PC-9 (cell line): ENCODE data around the gene IL16. TPM values are rescaled to one million over a fixed set of nuclear protein-coding genes. Genes with fewer than 3 reads are reported as not detected.
A peak's percentile ranks its signal among the peaks of the same experiment; 100 is the strongest.

ENCODE experiments used
- BruUV-seq: library from RNA; stranded (reverse); fragments of 400-500 nt; replicated peaks from 2 replicates; lab custom pipeline; 2021; lab: Mats Ljungman, UMichigan
- CTCF ChIA-PET: fragments of 300-600 bp; sonication (Branson Sonifier 250); formaldehyde crosslinking; loops from one replicate; lab custom pipeline; 2022; ENCODE audit warnings: antibody characterized with exemption; lab: Charles Lee
- POLR2A ChIA-PET: fragments of 300-600 bp; sonication (Branson Sonifier 250); formaldehyde crosslinking; loops from one replicate; lab custom pipeline; 2022; ENCODE audit warnings: antibody characterized with exemption; ENCODE audit not compliant: unreplicated experiment; lab: Charles Lee
- DNase-seq, 2 experiments: peaks; one replicate each; pipeline versions ENCODE4 v3.0.0 to v3.0.0-alpha.2; 2015 to 2022; ENCODE audit warnings: mixed read lengths in 1 of 2
- H2AFZ ChIP-seq: fragments of 200-600 bp; sonication (generic); 2 replicates; pipeline ENCODE4 v1.8.1; 2017; ENCODE audit warnings: antibody characterized with exemption
- H3F3A ChIP-seq: fragments of 200-600 bp; sonication (generic); 2 replicates; pipeline ENCODE4 v1.8.1; 2017; ENCODE audit warnings: antibody characterized with exemption, mild to moderate bottlenecking, low read depth; ENCODE audit not compliant: insufficient read depth
- H3K27ac ChIP-seq: fragments of 200-600 bp; sonication (generic); 2 replicates; pipeline ENCODE4 v1.6.1; 2016; ENCODE audit warnings: mixed run types
- H3K27me3 ChIP-seq: fragments of 200-600 bp; sonication (generic); 2 replicates; pipeline ENCODE4 v1.6.1; 2016; ENCODE audit warnings: low read depth, mixed run types; ENCODE audit not compliant: insufficient read depth
- H3K36me3 ChIP-seq: fragments of 200-600 bp; sonication (generic); 2 replicates; pipeline ENCODE4 v1.6.1; 2016; ENCODE audit warnings: low read depth, mixed run types
- H3K4me1 ChIP-seq: fragments of 200-600 bp; sonication (generic); replicated peaks from 2 replicates; pipeline ENCODE4 v1.6.1; 2016; ENCODE audit warnings: mixed run types; ENCODE audit not compliant: insufficient read depth
- H3K4me2 ChIP-seq: fragments of 200-600 bp; sonication (generic); 2 replicates; pipeline ENCODE4 v1.6.1; 2017; ENCODE audit warnings: mixed run types
- H3K4me3 ChIP-seq: fragments of 200-600 bp; sonication (generic); 2 replicates; pipeline ENCODE4 v1.6.1; 2016; ENCODE audit warnings: mixed run types
- H3K79me2 ChIP-seq: fragments of 200-600 bp; sonication (generic); 2 replicates; pipeline ENCODE4 v1.6.1; 2017; ENCODE audit warnings: low read depth, mixed run types
- H3K9me2 ChIP-seq: fragments of 200-600 bp; sonication (generic); 2 replicates; pipeline ENCODE4 v1.8.1; 2017; ENCODE audit warnings: mild to moderate bottlenecking; ENCODE audit not compliant: insufficient read depth
- H3K9me3 ChIP-seq: fragments of 200-600 bp; sonication (generic); 2 replicates; pipeline ENCODE4 v1.8.1; 2016; ENCODE audit warnings: low read depth; ENCODE audit not compliant: insufficient read depth
- H4K20me1 ChIP-seq: fragments of 200-600 bp; sonication (generic); 2 replicates; pipeline ENCODE4 v1.8.1; 2017; ENCODE audit not compliant: insufficient read depth
- CTCF ChIP-seq: fragments of 200-600 bp; sonication (generic); conservative IDR thresholded peaks from 2 replicates; pipeline ENCODE4 v1.6.1; 2017; ENCODE audit warnings: mixed run types, antibody characterized with exemption, mild to moderate bottlenecking, moderate library complexity
- EZH2 ChIP-seq: fragments of 200-600 bp; sonication (generic); IDR thresholded peaks from 2 replicates; pipeline ENCODE4 v1.8.0; 2017; ENCODE audit warnings: antibody characterized with exemption, low read depth
- intact Hi-C: fragments of 100-400 bp; cut with micrococcal nuclease; formaldehyde crosslinking; loops from one replicate; pipeline ENCODE4 v1.10.0; 2022; ENCODE audit not compliant: unreplicated experiment
- total RNA-seq: library from RNA; stranded (reverse); gene quantifications from 2 replicates; pipeline ENCODE4 v1.2.3, GENCODE V29; 2021

IL16 gene
- total RNA-seq, 1 experiment from 2014 or later, result 0.50 TPM

DNA sequence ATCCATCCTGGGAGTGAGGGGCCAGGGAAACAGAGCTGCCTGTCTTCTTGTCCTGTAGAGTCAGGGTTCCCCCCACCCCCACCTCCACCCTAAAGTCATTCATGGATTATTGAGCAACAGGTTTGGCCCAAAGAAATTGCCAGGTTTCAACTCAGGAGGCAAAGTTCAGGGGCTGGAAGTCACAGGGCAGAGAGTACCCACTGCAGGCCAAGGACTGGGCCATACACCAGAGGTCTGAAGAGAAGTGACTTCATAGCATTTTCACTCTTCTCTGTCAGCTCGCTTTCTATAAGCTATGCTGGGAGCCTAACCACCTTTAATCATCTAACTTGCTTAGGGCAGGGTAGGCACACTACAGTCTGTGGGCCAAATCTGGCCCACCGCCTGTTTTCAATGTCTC is 77.2 kb downstream of the IL16 start:
- Histone ChIP-seq H3K9me2 (no peaks in the 10 kb centered on the region), H3K36me3 (no peaks in the 10 kb centered on the region), H3K79me2 (no peaks in the 10 kb centered on the region), H3K9me3 (no peaks in the 10 kb centered on the region), H3K4me3 (no peak overlapping the region), H3K27ac (no peak overlapping the region), H3K27me3 (peaks cover 45% of the 10 kb centered on the region), H3K4me2 (no peak overlapping the region), H2AFZ (no peak overlapping the region), H4K20me1 (no peaks in the 10 kb centered on the region), H3F3A (no peaks in the 10 kb centered on the region), H3K4me1 (no peaks in the 10 kb centered on the region)
- no peak for TF ChIP-seq CTCF
- TF ChIP-seq EZH2, result no peak
- intact Hi-C loops, result no loop called here
- ChIA-PET POLR2A (no interaction called here), CTCF (interaction anchor here (0.6 kb wide), 1 partner anchor 167 kb away, joined by 9 read pairs; no protein-coding TSS in a partner anchor)
- no peak for DNase-seq
- BruUV-seq, result no TSS peak

- Histone ChIP-seq H4K20me1 (no peaks in the 10 kb centered on the region), H3K9me2 (no peaks in the 10 kb centered on the region), H3K27me3 (peaks cover 41% of the 10 kb centered on the region), H3K79me2 (no peaks in the 10 kb centered on the region), H3K4me2 (no peak overlapping the region), H3F3A (no peaks in the 10 kb centered on the region), H3K4me1 (no peaks in the 10 kb centered on the region), H3K4me3 (no peak overlapping the region), H3K9me3 (no peaks in the 10 kb centered on the region), H3K27ac (no peak overlapping the region), H3K36me3 (no peaks in the 10 kb centered on the region), H2AFZ (no peak overlapping the region)
- TF ChIP-seq EZH2, result no peak
- no TSS peak for BruUV-seq
- intact Hi-C loops, result no loop called here
- POLR2A ChIA-PET, result no interaction called here
- no peak for DNase-seq
- CTCF ChIA-PET, result interaction anchor here (0.6 kb wide), 1 partner anchor 168 kb away, joined by 9 read pairs; no protein-coding TSS in a partner anchor
Observed at GRCh38 chr15:81274255-81274654, 77.6 kb downstream of the IL16 start.

DNA sequence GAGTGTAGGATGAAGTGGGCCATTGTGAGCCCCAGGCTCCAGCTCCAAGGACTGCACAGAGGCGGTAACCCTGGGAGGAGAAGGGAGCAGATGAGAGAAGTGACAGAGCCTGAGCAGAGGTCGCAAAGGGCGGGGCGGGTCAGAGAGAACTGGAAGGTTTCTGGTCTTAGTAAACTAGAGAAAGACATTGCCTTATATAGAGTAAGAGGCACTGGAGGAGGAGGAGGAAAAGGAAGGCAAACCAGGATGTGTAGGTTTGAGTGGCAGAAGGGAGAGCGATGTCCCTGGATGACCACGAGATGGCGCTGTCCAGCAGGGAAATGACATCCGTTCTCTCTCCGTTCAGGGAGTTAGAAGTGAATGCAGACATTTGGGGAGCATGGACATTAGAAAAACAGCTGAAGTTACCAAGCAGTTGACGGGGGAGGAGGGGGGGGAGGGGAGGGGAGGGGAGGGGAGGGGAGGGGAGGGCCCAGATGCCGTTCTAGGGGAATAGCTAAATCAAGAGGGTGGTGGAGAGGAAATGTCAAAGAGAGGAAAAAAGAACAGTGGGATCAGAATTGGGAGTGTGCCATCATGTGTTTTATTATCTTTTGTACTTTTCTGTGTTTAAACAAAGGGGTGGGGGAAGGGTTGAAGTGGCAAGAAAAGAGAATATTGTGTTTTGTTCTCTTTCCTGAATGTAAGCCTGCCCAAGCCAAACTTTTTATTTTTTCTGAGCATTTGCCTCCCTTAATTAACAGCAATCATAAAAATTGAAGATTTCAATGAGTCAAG is 78.4 kb downstream of the IL16 start:
- DNase-seq, result peak in 1 of 2 experiments; percentile 56
- Histone ChIP-seq H3K9me2 (no peaks in the 10 kb centered on the region), H3F3A (no peaks in the 10 kb centered on the region), H2AFZ (no peak overlapping the region), H4K20me1 (no peaks in the 10 kb centered on the region), H3K9me3 (no peaks in the 10 kb centered on the region), H3K79me2 (no peaks in the 10 kb centered on the region), H3K4me3 (no peak overlapping the region), H3K27me3 (peaks cover 35% of the 10 kb centered on the region), H3K27ac (no peak overlapping the region), H3K4me1 (no peaks in the 10 kb centered on the region), H3K36me3 (no peaks in the 10 kb centered on the region), H3K4me2 (no peak overlapping the region)
- POLR2A ChIA-PET, result no interaction called here
- TF ChIP-seq CTCF, result peak; percentile 81
- no peak for TF ChIP-seq EZH2
- intact Hi-C loops, result loop anchor here (1.0 to 5.0 kb wide), 3 partner anchors 61 to 207 kb away; no protein-coding TSS in a partner anchor
- no TSS peak for BruUV-seq
- CTCF ChIA-PET, result interaction anchor here (0.6 kb wide), 2 partner anchors 183 to 224 kb away, joined by 3 to 4 read pairs; no protein-coding TSS in a partner anchor
